ENCODE measurements around the gene KCNQ2.

Gene KCNQ2

DNA sequence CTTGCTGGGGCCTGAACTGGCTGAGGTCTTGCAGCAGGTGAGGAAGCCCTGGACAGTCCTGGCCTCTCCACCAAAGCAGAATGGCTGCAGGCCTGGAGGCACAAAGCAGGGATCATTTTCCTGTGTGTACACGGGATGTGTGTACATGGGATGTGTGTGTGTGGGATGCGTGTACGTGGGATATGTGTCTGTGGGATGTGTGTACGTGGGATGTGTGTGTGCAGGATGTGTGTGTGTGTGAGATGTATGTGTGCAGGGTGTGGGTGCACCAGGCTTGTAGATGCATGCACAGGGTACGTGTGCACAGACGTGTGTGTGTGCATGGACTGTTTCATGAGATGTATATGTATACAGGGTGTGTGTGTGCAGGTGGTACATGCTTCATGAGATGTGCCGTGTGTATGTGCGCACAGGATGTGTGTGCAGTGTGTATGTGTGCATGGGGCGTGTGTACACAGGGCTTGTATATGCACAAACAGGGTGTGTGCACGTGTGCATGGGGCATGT lies 103.4 kb downstream of the KCNQ2 start:
- DNase-seq (ENCODE audit: low read depth): no peak

DNA sequence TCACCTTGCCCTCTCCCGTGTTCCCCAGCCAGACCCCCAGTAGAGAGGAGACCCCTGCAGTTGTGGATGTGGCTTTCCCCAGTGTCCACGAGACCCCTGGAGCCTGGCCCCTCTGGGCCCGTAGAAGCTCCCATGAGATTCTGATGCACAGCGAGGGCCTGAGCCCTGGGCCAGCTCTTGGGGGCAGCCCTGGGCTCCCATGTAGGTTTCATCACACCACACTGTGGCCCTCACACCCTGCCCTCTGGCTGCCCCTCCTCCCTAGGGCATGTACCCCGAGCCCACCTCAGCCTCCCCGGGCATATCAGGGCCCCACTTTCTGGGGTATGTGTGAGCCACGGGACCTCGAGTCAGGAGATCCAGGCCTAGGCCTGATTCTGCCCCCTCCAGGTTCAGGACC lies 104.3 kb downstream of the KCNQ2 start:
- DNase-seq (ENCODE audit: low read depth): no peak

DNA sequence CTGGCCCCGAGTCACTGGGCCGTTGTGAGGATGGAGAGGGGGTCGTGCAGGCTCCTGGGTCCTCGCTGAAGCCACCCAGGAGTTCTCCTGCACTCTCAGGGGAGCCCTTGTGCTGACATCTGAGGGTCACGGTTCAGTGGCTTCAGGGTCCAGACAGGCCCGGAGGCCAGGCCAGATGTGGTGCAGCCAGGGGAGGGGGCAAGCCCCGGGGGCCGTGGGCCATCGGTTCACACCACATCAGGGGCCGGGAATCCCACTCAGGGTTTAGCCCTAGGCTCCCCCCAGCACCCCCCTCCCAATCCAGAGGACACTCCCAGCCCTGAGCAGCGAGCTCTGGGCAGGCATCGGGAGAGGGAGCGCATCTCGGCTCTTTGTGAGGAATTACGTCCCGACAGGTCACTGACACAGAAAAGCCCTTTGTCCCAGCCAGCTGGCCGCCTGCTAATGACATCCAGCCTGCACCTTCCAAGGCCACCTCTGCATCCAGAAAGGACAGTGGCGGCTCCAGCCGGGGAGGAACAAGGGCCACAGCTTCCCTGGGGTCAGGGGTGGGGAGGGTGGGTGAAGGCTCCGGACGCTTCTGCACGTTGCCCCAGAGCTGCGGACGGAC lies 104.9 kb downstream of the KCNQ2 start:
- DNase-seq (ENCODE audit: low read depth): no peak

DNA sequence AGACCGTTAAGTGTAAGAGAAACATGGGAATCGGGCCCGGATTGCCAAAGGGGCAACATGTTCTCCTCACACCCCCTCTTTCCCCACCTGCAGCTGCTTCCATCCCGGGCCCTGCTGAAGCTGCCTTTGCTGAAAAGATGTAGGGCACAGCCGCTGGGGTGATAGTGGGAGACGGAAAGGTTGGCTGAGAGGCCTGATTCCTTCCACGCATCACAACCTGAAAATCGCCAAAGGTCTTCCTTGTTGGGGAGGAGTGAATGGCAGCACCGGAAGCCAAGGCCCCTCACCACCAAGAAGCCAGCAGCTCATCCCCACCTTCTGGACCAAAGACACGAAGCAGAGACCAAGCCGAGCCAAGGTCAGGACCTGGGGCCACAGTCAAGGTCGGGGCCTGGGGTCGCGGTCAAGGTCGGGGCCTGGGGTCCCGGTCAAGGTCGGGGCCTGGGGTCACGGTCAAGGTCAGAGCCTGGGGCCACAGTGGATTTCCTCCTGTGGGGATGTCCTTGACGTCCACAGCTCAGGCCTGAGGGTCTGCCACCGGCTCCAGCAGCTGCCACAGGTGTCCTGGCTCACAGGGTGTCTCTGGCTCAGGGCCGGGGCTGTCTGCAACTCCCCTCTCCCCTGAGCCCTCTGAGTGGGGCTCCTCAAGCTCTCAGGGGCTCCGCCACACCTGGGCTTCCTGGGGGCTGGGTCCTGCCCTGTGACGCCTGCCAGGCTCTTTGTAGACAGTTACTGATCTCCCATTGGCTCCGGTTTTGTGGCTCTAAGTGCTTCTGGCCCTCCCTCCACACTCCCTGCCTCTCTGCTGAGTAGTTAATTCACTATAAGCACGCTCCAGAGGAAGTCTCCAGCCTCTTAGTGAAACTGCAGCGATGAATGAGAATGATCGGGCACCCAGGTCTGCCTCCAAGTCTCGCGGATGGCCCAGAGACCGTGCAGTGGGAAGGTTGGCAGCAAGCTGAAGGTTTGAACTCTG lies 105.8 kb downstream of the KCNQ2 start:
- DNase-seq (ENCODE audit: low read depth): no peak

DNA sequence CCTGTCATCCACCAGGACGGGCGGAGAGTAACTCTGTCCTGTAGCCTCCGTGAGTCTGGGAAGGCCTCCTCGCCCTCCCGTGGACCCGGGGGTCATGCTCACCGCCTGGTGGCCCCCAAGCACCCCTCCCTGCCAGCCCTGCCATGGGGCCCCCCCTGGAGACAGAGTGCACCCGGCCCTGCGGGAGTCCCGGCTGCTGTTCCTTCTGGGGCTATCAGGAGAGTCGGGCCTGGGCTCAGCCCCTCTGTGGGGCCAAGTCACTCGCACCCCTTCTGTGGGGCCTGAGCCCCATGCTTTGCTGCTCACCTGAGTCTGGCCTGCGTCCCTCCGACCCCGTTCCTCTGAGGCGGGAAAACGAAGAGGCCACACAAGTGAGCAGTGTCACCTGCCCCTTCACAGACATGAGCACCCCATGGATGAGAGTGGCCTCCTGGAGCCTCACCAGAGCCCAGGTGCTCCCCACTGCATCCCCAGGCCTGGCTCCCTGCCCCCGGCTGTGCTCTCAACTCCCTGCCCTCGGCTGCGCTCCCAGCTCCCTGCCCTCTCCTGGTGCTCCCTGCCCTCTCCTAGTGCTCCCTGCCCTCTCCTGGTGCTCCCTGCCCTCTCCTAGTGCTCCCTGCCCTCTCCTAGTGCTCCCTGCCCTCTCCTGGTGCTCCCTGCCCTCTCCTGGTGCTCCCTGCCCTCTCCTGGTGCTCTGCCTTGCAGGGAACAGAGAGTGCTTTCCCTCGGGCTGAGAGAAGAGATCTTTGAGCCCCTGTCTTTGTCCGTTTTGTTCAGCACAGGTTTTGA lies 106.7 kb downstream of the KCNQ2 start:
- no peak for DNase-seq (ENCODE audit: low read depth)

DNA sequence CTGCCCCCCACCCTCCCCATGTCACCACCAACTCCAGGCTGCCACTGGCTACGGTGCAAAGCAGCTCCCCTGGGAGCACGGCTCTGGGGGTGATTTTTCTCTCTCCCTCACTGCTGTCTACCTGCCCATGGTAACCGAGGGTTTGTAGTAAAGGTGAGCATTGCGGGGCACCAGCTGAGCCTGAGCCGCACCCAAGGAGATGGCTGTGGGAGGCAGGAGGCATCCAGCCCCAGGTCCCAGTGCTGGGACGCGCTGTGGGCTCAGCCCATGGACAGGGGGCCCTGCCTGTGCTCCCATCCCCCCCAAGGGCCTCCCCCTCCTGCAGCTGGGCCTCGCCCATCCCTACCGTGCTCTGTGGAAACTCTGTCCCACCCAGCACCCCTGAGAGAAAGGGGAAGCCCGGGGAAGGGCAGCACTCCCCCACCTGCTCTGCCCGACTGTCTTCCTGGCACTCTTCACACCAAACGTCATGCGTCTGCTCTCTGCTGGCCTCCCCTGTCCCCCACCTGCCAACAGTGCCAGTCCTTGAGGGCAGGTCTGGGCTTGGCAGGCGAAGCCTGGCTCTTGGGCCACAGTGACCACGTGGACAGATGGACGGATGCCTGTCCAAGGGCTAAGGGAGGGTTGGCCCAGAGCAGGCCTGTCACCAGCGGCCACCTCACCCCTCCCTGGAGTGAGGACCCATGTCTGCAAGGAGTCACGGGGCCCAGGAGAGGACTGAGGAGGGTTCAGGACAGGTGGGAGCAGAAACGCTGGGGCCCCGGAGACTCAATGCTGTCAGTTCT lies 107.5 kb downstream of the KCNQ2 start:
- no peak for DNase-seq (ENCODE audit: low read depth)

DNA sequence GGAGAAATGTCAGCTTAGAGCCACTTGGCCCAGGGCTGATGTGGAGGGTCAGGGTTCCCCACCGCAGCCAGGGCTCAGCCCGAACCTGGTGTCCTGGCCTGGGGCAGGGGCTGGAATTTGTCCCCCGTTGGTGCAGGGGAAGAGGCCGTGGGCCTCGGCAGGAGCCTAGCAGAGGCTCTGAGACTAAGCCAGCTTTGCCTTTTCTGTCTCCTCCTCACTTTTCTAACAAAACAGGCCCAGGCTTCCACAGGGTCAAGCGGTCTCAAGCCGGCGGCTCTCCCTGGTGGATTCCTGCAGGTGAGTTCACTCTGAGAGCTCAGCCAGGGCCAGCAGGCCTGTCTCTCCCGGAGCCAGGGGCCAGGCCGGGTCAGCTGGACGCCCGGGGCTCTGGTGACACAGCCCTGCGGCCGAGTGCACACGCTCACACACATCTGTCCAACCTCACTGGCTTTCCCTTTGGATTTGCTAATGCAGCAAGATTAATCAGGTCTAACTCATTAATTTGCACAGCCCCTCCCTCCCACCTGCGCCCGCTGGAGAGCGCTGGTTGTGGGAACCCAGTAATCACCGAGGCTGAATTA lies 108.4 kb downstream of the KCNQ2 start:
- DNase-seq (ENCODE audit: low read depth): no peak

DNA sequence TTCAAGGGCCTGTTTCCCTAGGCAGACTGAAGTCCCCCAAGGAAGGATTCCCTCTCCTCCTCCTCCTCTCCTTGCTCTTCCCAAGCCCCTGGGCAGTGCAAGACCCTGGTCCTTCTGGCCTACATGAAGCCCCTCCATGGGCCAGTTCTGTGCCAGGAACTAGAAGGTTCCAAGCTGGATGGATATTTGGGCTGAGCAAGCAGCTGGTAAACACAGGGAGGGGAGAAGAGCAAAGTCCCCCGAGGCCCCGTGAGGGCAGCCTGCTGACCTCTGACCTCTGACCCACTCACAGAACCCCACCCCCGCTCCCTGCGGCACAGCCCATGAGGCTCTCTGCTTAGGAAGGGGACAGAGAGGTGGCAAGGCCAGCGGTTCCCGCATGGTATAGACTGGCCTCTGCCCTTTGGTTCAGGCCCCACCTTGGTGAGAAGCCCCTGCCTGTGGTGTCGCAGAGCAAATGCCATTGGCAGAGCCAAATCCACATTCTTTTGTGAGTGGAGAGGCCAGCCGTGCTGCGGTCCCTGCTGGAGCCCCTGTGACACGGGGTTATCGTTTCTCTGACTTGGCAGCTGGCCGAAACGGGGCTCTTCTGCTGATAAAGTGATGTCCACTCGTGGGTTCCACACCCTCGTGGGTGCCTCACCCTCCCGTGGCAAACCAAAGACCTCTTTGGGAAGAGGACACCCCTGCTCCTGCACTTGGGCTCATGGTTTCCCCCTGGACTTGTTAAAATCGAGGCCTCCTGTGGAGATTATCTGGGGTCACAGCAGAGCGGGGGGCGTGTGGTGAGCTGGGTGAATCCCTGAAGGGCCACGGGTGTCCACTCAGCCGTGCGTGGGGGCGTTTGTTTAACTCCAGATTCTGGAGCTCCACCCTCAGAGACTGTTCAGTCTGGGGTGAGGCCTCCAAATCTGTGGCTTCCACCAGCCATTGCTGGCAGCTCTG lies 109.2 kb downstream of the KCNQ2 start:
- no peak for DNase-seq (ENCODE audit: low read depth)

DNA sequence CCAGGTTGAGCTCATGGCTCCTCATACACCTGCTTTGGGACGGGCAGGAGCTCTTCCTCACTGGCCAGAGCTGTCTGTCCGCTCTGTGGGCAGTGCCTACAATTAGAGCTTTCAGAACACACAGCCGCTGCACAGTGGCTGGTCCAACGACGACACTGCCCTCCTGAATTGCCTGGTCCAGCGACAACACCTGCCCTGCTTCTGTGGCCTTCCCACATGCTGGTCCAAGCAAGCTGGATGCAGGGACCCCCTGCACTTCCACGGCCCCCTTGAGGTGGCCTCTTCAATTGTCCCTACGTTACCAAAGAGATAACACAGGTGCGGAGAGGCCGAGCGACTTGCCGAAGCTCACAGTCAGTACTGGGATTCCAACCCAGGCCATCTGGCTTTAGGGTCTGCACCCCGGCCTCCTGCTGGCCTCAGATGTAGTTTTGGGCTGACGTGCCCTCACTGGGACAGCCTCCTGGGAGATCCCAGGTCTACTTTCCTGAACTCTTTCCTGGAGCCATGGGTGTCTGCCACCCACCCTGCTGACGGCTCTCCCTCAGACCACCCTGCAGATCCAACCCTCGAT lies 109.9 kb downstream of the KCNQ2 start:
- no peak for DNase-seq (ENCODE audit: low read depth)

DNA sequence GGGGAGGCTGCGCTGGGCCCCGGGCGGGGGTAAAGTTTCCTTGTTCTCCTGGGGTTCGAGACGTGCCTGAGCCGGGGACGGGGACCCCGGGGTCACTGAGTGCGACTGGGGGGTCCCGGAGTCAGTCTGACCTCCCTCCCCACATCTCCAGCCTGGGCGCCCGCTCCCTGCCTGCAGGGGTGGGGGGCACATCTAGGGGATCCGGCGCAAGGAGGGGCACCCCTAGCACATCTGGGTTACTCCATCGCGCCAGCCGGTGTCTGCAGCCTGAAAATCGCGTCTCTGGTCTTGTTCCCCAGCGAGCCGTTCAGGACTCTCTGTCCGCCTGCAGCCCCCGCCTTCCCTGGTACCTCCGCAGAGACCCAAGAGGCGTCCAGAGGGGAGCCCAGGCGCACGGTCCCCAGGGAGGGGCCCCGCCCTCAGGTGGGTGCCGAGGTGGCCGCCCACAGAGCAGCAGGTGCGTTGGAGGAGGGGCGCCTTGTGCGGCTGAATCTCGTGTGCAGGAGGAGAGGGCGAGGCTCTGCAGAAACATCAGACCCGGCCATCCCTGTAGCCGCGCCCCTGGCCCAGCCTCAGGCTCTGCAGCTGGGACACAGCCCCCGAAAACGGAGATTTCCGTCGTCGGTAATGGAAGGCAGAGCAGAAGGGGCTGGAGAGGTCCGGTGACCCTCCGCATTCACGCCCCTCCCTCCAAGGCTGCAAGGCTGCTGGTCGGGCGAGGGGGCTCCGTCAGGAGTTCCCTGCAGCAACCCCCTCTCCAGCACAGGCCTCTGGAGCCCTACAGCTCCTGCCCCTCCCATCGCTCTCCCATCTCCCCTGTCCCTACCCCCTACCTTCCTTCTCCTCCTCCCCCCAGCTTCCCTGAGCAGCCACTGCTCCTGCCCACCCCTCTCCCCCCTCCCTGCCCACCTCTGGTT lies 110.7 kb downstream of the KCNQ2 start:
- no peak for DNase-seq (ENCODE audit: low read depth)

DNA sequence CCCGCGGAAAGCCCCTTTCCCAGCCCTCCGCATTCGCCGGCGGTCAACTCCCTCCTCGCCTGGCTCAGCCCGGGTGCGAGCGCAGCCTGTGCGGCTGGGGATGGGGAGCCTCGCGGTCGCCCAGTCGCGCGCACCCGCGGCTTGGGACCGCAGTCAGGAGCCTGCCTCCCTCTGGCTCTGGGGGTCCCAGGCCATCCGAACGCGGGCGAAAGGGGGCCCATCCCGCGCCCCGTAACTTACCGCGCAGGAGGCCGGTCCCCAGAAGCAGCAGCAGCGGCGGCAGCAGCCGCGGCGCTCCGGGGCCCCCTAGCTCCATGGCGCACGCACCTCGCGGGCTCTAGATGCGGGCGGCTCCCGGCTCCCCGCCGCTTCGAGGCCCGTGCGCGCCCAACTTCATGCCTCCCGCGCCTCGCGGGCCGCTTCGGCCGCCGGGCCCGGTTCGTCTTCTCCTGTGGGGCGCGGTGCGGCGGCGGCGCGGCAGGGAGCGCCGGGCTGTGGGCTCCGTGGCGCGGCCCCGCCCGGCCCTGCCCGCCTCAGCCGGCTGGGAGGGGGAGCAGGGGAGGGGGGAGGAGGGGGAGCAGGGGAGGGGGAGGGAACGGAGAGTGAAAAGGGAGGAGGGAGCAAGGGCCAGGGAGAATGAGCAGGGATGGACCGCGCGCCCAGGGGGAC lies 111.5 kb downstream of the KCNQ2 start, which contains the start of gene CHRNA4:
Gene CHRNA4 (minus strand): TSS at position 500 of the 669 bp plus-strand sequence. CDS start 184 bp downstream, at position 316.
- DNase-seq (ENCODE audit: low read depth): no peak

DNA sequence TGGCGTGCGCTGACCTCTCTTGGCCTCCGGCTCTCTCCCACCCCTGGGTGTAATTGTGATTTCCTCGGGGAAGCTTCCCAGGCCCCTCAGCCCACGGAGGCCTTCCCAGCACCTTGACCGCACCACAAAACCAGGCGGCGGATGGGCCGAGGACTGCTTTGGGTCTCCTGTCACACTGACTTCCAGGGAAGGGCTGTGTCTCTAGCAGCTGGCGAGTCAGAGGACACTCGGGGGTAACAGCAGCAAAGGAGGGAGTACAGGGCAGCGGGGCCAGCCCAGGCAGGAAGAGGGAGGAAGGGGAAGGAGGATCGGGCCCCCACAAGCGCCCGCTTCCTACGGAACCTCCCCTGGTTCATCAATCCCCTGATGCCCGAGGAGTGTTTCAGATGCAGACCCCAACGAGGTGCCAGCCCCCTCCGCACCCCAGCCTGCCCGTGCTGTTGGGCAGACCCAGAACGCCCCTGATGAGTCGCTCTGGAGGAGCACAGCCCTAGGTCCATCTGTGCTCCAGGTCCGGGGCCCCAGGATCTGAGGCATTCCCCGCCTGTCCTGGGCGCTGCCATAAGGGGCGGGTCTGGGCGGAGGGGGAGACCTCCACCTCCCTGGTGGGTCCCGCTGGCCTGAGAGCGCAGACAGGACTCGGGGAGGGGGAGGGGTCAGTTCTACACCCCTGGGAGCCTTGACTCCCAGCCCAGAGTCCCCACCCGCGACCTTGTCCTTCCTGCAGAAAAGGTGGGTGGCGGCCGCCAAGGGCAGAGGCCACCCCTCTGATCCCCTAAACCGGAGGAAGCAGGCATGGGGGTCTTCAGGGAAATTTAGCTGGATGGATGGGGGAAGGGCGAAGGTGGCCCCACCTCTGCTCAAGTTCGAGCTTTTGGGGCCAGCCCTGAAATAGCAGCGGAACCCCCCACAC lies 112.3 kb downstream of the KCNQ2 start:
- DNase-seq (ENCODE audit: low read depth): no peak

DNA sequence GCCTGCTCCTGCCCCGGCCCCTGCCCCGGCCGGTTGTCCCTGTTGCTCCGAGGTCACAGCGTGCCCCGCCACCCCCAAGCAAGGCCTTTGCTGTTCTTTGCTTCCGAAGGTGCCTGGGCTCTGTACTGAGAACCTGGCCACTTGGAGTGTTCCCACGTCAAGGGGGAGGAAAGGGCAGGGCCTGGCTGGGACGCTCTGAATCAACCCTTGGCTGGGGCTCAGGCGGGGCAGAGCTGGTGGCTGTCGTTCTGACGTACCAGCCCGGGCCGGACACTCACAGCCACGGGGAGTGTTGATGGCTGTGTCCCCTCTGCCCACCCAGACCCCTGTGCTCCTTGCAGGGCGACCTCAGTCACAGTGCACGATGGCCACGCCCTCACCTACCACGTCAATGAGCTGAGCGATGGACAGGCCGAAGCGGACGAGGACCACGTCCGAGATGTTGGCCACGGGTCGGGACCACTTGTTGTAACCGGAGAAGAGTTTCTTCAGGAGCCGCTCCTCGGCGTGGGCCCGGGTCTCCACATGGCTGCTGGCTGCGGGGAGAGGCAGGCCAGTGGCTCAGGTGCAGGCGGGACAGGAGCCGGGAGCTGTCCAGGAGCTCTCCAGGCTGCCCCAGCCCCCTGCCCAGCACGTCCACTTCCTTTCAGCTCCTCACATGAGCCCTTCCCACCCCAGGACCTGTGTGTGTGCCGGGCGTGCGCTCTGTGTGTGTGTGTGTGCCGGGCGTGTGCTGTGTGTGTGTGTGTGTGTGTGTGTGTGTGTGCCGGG lies 113.1 kb downstream of the KCNQ2 start:
- no peak for DNase-seq (ENCODE audit: low read depth)

DNA sequence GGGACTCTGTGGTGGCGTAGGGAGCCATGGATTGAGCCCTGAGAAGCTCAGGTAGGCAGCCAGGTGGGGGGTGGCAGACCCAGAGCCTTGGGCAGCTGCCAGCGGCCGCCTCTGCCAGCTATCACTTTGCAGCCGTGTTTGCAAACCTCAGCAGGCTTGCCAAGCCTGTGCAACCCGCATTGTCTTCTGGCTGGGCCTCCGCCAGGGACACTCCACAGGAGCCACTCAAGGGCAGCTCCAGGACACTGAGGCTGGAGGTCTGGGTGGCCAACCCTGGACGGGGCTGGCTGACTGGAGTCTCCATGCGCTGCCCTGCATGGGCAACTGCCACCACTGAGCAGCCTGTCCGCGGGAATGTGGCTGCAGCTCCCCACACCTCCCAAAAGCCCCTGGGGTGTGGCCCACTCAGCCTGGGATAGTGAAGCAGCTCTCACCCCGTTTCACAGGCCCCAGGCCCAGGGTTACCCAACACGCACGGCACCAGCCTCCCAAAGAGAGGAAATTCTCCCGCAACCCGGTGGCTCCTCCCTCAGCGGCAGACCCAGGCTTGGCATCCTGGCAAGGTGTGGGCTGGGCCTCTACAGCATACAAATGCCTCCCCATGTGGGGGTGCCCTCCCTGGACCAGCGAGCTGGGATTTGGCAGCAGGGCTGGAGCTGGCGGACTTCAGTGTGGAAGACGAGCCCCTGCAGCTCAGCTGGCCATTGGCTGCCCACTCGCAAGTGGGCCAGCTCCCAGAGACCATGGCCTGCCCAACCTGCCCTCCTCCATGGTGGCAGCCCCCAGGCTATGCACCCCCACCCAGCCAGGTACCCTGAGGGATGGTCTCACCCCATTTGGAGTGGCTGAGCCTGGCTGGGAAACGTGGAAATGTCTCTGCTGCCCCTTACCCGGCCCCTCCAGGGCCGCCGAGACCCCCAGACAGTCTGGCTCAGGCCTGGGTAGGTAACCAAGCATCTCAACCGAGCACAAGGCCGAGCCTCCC lies 114.2 kb downstream of the KCNQ2 start:
- DNase-seq (ENCODE audit: low read depth): no peak

Measured in GM04503 (cell line).